GM12878 (cell line): Measurements from ENCODE around the gene A3GALT2. TPM values are rescaled to one million over a fixed set of nuclear protein-coding genes. Genes with fewer than 3 reads are reported as not detected.

Experiments used
- ATAC-seq: fragments of 200-7000 bp; cut with Tn5 transposase; 3 replicates; pipeline ENCODE4 v1.9.1; 2020; ENCODE audit warnings: mild to moderate bottlenecking, moderate library complexity
- BruUV-seq: library from RNA; stranded (reverse); fragments of 400-500 nt; replicated peaks from 2 replicates; lab custom pipeline; 2021; lab: Mats Ljungman, UMichigan
- CTCF ChIA-PET: fragments of 300-600 bp; sonication (Branson Sonifier 250); formaldehyde crosslinking; extraction: SDS; loops from one replicate; lab custom pipeline; 2021; ENCODE audit warnings: inconsistent platforms; lab: Yijun Ruan, JAX
- POLR2A ChIA-PET: fragments of 350-600 bp; formaldehyde crosslinking; extraction: SDS; loops from one replicate; lab custom pipeline; 2021; ENCODE audit warnings: inconsistent platforms; lab: Charles Lee
- RAD21 ChIA-PET: fragments of 300-600 bp; sonication (Branson Sonifier 250); formaldehyde crosslinking; loops from one replicate; lab custom pipeline; 2023; ENCODE audit warnings: antibody characterized with exemption; ENCODE audit not compliant: unreplicated experiment; lab: Charles Lee
- SMC1A ChIA-PET: fragments of 300-600 bp; sonication (Branson Sonifier 250); formaldehyde crosslinking; loops from one replicate; lab custom pipeline; 2023; ENCODE audit not compliant: unreplicated experiment, uncharacterized antibody; lab: Charles Lee
- DNase-seq: peaks from one replicate; pipeline ENCODE4 v3.0.0-alpha.2; 2011; ENCODE audit warnings: low read depth, low spot score
- FAIRE-seq: peaks from 3 replicates; lab custom pipeline; 2011; peaks lifted over from hg19 to GRCh38; lab: Jason Lieb, UNC
- H2AFZ ChIP-seq: 2 replicates; pipeline ENCODE4 v1.6.0; 2011; ENCODE audit warnings: low read depth, low read length, control low read depth; ENCODE audit not compliant: control insufficient read depth
- H3K27ac ChIP-seq: 2 replicates; pipeline ENCODE4 v1.5.1; 2011; ENCODE audit warnings: control low read depth; ENCODE audit not compliant: control insufficient read depth, insufficient read depth
- H3K27me3 ChIP-seq, 2 experiments: replicated peaks in 1 of 2; 2 replicates each; pipeline versions ENCODE4 v1.6.0 to v1.6.1; 2011; ENCODE audit warnings: low read length in 1 of 2; ENCODE audit not compliant: control insufficient read depth in 2 of 2, insufficient read depth in 2 of 2
- H3K36me3 ChIP-seq, 2 experiments: 2 replicates each; pipeline ENCODE4 v1.5.1; 2011; ENCODE audit warnings: low read length in 1 of 2; ENCODE audit not compliant: control insufficient read depth in 2 of 2, insufficient read depth in 2 of 2
- H3K4me1 ChIP-seq: 2 replicates; pipeline ENCODE4 v1.6.1; 2011; ENCODE audit warnings: mild to moderate bottlenecking, low read length, moderate library complexity, mixed read lengths; ENCODE audit not compliant: control insufficient read depth, insufficient read depth
- H3K4me2 ChIP-seq: 2 replicates; pipeline ENCODE4 v1.6.0; 2011; ENCODE audit warnings: control low read depth; ENCODE audit not compliant: control insufficient read depth, insufficient read depth
- H3K4me3 ChIP-seq: fragments of 200-600 bp; sonication (generic); 2 replicates; pipeline ENCODE4 v1.5.1; 2016
- H3K79me2 ChIP-seq: 2 replicates; pipeline ENCODE4 v1.6.0; 2011; ENCODE audit warnings: low read length; ENCODE audit not compliant: control insufficient read depth, insufficient read depth
- H3K9ac ChIP-seq: 2 replicates; pipeline ENCODE4 v1.8.0; 2011; ENCODE audit warnings: low read length, control low read depth, mixed read lengths; ENCODE audit not compliant: control insufficient read depth, insufficient read depth
- H3K9me3 ChIP-seq: replicated peaks from 3 replicates; pipeline ENCODE4 v1.5.1; 2011; ENCODE audit warnings: mild to moderate bottlenecking, low read length; ENCODE audit not compliant: control insufficient read depth, insufficient read depth
- H4K20me1 ChIP-seq: 2 replicates; pipeline ENCODE4 v1.6.0; 2011; ENCODE audit not compliant: control insufficient read depth, insufficient read depth
- BMI1 ChIP-seq: fragments of 450-650 bp; IDR thresholded peaks from 2 replicates; pipeline ENCODE4 v1.6.1; 2016; ENCODE audit warnings: mild to moderate bottlenecking, moderate library complexity, borderline replicate concordance
- CREB1 ChIP-seq: IDR thresholded peaks from 2 replicates; pipeline ENCODE4 v1.6.1; 2012; ENCODE audit warnings: low read depth, mild to moderate bottlenecking, inconsistent platforms
- FOXM1 ChIP-seq: IDR thresholded peaks from 2 replicates; pipeline ENCODE4 v1.6.1; 2012; ENCODE audit warnings: low read depth, mild to moderate bottlenecking, inconsistent platforms, low read length, moderate library complexity
- HDGF ChIP-seq: fragments of 450-650 bp; IDR thresholded peaks from 2 replicates; pipeline ENCODE4 v1.6.1; 2016; ENCODE audit warnings: antibody characterized with exemption
- IRF4 ChIP-seq: IDR thresholded peaks from 2 replicates; pipeline ENCODE4 v1.6.1; 2011; ENCODE audit warnings: low read depth, low read length
- MTA3 ChIP-seq: IDR thresholded peaks from 2 replicates; pipeline ENCODE4 v1.6.1; 2012; ENCODE audit warnings: low read length, inconsistent platforms, borderline replicate concordance
- MYB ChIP-seq: fragments of 150-350 bp; IDR thresholded peaks from 2 replicates; pipeline ENCODE4 v1.6.1; 2014; ENCODE audit warnings: mild to moderate bottlenecking, low read depth, low read length, borderline replicate concordance
- MYC ChIP-seq: IDR thresholded peaks from 2 replicates; pipeline ENCODE4 v1.6.1; 2011; ENCODE audit warnings: mild to moderate bottlenecking, low read length, moderate library complexity, inconsistent platforms; ENCODE audit not compliant: insufficient read depth, insufficient replicate concordance, insufficient read length, severe bottlenecking
- NFYA ChIP-seq: IDR thresholded peaks from 2 replicates; pipeline ENCODE4 v1.6.1; 2011; ENCODE audit warnings: low read depth, mild to moderate bottlenecking, low read length, improper control_type of control experiment, borderline replicate concordance
- RB1 ChIP-seq: fragments of 450-650 bp; formaldehyde crosslinking; IDR thresholded peaks from 2 replicates; pipeline ENCODE4 v1.6.1; 2017; ENCODE audit warnings: mild to moderate bottlenecking, borderline replicate concordance
- SUZ12 ChIP-seq: fragments of 200-600 bp; sonication (generic); IDR thresholded peaks from one replicate; pipeline ENCODE4 v1.6.1; 2018; ENCODE audit warnings: antibody characterized with exemption, mild to moderate bottlenecking; ENCODE audit not compliant: unreplicated experiment
- WGBS: methylation state at CpG from one replicate; pipeline ENCODE4 v1.1.6; 2016; ENCODE audit warnings: low lambda C conversion rate; ENCODE audit not compliant: insufficient replicate concordance, insufficient coverage; ENCODE audit errors: missing lambda C conversion rate; 5-methylcytosine and 5-hydroxymethylcytosine counted together
- in situ Hi-C: fragments of 300-500 bp; cut with MboI; formaldehyde crosslinking; loops from 9 replicates; pipeline ENCODE4 v1.14.3; 2018; ENCODE audit warnings: mixed read lengths
- intact Hi-C: fragments of 100-400 bp; cut with micrococcal nuclease; formaldehyde crosslinking; loops from one replicate; pipeline ENCODE4 v1.14.2; 2022; ENCODE audit not compliant: unreplicated experiment
- polyA plus RNA-seq, 11 experiments: library from polyadenylated mRNA; depleted of rRNA in 4 of 11; unstranded in 6 of 11; stranded (reverse) in 5 of 11; fragments of >200 nt; fragmentation: Nextera tagmentation in 4 of 11; fragmentation: Illumina TruSeq in 1 of 11; extraction: Ambion mirVana in 4 of 11; extraction: Trizol in 1 of 11; gene quantifications; 1 replicate in 1 of 11; 2 replicates in 10 of 11; pipeline versions ENCODE4 v1.2.1 to v1.2.3, GENCODE V29; 2011 to 2016; ENCODE audit warnings: inconsistent platforms in 2 of 11, missing spikeins in 2 of 11, low read depth in 1 of 11
- total RNA-seq, 4 experiments: library from RNA; depleted of rRNA in 3 of 4; stranded (reverse); fragments of >200 nt in 3 of 4; fragmentation: Illumina TruSeq in 1 of 4; extraction: Trizol in 1 of 4; gene quantifications; 2 replicates each; pipeline versions ENCODE4 v1.2.1 to v1.2.3, GENCODE V29; 2013 to 2021
- TF ChIP-seq, protein P1 (sequence below): fragments of 150-350 bp; IDR thresholded peaks from 2 replicates; pipeline ENCODE4 v1.6.1; 2016; ENCODE audit warnings: low read depth, low read length
- TF ChIP-seq, protein P2 (sequence below): IDR thresholded peaks from 2 replicates; pipeline ENCODE4 v1.6.1; 2011; ENCODE audit warnings: low read depth, low read length, improper control_type of control experiment, borderline replicate concordance

A3GALT2 gene
- total and polyA plus RNA-seq, 10 of the 15 experiments (the other 5 are each of a cell fraction or from before 2014, with no cell fraction given): not detected

DNA sequence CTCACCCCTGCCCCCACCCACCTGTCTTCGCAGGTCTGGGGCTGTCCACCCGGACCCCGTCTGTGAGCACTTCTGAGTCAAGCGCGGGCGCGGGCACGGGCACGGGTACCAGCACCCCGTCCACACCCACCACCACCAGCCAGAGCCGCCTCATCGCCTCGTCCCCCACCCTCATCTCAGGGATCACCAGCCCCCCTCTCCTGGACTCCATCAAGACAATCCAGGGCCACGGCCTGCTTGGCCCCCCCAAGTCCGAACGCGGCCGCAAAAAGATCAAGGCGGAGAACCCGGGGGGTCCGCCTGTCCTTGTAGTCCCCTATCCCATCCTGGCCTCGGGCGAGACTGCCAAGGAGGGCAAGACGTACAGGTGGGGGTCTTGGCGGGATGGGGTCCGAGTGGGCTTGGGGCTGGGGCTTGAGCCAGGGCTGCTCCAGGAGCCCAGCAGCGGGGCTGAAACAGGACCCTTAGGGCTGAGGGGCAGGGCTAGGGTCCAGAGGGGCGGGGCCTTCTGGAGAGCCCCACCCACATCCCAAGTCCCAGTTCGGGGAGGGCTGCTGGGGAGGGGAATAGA lies 40.7 kb downstream of the A3GALT2 start:
- peaks cover 0 to 5% of the 10 kb centered on the region in 2 experiments; a peak in 3 of 4 replicates for H3K36me3 ChIP-seq
- intact Hi-C loops: no loop called here
- POLR2A ChIA-PET: no interaction called here

More for the DNA sequence above, 40.7 kb downstream of the A3GALT2 start:
- no peak overlapping the region for H3K27ac ChIP-seq
- no peak overlapping the region for H3K4me3 ChIP-seq
- in situ Hi-C loops: no loop called here
- no peaks in the 10 kb centered on the region for H4K20me1 ChIP-seq
- CTCF ChIA-PET: no interaction called here
- no peaks in the 10 kb centered on the region for H3K9me3 ChIP-seq
- no peak overlapping the region for H2AFZ ChIP-seq
- H3K9ac ChIP-seq: no peak overlapping the region
- no TSS peak for BruUV-seq
- 89% methylated on average over 16 of the region's 29 CpGs for WGBS
- DNase-seq (no peak), ATAC-seq (no peak), FAIRE-seq (no peak)
- RAD21 ChIA-PET: no interaction called here
- H3K4me2 ChIP-seq: no peak overlapping the region
- TF ChIP-seq RB1: no peak
- no peak for TF ChIP-seq FOXM1
- TF ChIP-seq, protein P1, sequence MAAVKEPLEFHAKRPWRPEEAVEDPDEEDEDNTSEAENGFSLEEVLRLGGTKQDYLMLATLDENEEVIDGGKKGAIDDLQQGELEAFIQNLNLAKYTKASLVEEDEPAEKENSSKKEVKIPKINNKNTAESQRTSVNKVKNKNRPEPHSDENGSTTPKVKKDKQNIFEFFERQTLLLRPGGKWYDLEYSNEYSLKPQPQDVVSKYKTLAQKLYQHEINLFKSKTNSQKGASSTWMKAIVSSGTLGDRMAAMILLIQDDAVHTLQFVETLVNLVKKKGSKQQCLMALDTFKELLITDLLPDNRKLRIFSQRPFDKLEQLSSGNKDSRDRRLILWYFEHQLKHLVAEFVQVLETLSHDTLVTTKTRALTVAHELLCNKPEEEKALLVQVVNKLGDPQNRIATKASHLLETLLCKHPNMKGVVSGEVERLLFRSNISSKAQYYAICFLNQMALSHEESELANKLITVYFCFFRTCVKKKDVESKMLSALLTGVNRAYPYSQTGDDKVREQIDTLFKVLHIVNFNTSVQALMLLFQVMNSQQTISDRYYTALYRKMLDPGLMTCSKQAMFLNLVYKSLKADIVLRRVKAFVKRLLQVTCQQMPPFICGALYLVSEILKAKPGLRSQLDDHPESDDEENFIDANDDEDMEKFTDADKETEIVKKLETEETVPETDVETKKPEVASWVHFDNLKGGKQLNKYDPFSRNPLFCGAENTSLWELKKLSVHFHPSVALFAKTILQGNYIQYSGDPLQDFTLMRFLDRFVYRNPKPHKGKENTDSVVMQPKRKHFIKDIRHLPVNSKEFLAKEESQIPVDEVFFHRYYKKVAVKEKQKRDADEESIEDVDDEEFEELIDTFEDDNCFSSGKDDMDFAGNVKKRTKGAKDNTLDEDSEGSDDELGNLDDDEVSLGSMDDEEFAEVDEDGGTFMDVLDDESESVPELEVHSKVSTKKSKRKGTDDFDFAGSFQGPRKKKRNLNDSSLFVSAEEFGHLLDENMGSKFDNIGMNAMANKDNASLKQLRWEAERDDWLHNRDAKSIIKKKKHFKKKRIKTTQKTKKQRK: no peak
- TF ChIP-seq, protein P2, sequence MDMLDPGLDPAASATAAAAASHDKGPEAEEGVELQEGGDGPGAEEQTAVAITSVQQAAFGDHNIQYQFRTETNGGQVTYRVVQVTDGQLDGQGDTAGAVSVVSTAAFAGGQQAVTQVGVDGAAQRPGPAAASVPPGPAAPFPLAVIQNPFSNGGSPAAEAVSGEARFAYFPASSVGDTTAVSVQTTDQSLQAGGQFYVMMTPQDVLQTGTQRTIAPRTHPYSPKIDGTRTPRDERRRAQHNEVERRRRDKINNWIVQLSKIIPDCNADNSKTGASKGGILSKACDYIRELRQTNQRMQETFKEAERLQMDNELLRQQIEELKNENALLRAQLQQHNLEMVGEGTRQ: no peak
- TF ChIP-seq BMI1: no peak
- TF ChIP-seq IRF4: no peak
- no peak for TF ChIP-seq SUZ12
- no peak for TF ChIP-seq HDGF
- no peak for TF ChIP-seq NFYA
- TF ChIP-seq MYC: no peak
- no peak for TF ChIP-seq MYB
- no peak for TF ChIP-seq CREB1
- TF ChIP-seq MTA3: no peak
- H3K79me2 ChIP-seq: no peaks in the 10 kb centered on the region
- H3K4me1 ChIP-seq: no peaks in the 10 kb centered on the region
- SMC1A ChIA-PET: no interaction called here
- H3K27me3 ChIP-seq: no peaks in the 10 kb centered on the region
